Measurements from ENCODE around the gene DCAF16.

Gene DCAF16

DNA sequence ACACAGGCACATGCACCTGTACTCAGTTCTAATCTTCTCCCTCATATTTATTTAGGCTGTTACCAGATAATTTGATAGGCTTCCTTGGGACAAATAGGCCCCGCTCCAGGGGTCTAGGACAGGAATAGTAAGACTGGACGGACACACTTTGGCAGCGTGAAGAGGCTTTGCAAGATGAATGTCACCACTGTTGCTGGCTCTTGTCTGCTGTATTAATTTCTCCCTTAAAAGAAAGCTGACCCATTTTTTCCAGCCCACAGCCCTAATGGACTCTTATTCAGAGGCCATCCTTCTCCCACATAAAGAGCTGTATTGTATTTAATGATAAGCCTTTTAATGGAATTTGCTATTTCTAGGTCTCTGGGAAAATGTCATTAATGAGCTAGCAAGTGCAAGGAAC is 47.1 kb downstream of the DCAF16 start:
- TF ChIP-seq, protein P1, sequence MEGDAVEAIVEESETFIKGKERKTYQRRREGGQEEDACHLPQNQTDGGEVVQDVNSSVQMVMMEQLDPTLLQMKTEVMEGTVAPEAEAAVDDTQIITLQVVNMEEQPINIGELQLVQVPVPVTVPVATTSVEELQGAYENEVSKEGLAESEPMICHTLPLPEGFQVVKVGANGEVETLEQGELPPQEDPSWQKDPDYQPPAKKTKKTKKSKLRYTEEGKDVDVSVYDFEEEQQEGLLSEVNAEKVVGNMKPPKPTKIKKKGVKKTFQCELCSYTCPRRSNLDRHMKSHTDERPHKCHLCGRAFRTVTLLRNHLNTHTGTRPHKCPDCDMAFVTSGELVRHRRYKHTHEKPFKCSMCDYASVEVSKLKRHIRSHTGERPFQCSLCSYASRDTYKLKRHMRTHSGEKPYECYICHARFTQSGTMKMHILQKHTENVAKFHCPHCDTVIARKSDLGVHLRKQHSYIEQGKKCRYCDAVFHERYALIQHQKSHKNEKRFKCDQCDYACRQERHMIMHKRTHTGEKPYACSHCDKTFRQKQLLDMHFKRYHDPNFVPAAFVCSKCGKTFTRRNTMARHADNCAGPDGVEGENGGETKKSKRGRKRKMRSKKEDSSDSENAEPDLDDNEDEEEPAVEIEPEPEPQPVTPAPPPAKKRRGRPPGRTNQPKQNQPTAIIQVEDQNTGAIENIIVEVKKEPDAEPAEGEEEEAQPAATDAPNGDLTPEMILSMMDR (IDR thresholded peaks at IDR 0.05; ENCODE audit: low read depth, low read length, missing control alignments) = no peak
- H3K4me3 ChIP-seq (ENCODE audit: low read depth, low read length) = no peak overlapping the region
- no peak for DNase-seq (ENCODE audit: low read depth)

DNA sequence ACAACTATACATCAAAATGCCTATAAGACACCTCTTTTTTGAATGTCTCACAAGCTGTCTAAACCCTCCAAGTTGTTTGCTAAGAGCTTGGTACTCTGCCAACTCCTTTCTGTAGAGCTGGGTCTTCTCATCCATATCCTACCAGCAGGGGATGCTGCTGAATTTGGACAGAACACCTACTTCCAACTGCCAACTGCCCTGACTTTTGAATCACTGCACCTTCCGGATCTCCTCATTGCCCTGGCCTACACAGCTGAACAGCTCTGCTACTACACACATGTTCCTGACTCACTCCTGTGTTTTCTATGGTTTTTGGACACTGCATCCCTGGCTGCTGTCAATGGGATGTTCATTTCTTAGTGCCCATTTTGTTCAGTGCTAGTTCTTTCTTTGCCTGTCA is 47.8 kb downstream of the DCAF16 start:
- TF ChIP-seq, protein P1 (IDR thresholded peaks at IDR 0.05; ENCODE audit: low read depth, low read length, missing control alignments) = peak; percentile 47
- DNase-seq (ENCODE audit: low read depth) = no peak
- H3K4me3 ChIP-seq (ENCODE audit: low read depth, low read length) = no peak overlapping the region

DNA sequence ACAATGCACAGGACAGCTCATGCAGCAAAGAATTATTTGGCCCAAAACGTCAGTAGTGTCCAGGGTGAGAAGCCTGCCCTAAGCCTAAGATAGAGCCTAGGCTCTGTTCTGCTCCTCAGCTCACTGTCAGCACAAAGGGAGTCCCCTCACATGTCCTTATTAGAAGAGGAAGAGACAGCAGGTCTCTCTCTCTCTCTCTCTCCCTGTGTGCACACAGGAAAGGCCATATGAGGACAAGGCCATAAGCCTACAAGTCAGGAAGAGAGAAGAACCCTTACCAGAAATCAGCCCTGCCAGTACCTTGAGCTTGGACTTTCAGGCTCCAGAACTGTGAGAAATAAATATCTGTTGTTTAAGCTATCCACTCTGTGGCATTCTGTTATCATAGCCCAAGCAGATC is 49.5 kb downstream of the DCAF16 start:
- DNase-seq (ENCODE audit: low read depth) = no peak
- H3K4me3 ChIP-seq (ENCODE audit: low read depth, low read length) = no peak overlapping the region
- TF ChIP-seq, protein P1 (IDR thresholded peaks at IDR 0.05; ENCODE audit: low read depth, low read length, missing control alignments) = no peak

DNA sequence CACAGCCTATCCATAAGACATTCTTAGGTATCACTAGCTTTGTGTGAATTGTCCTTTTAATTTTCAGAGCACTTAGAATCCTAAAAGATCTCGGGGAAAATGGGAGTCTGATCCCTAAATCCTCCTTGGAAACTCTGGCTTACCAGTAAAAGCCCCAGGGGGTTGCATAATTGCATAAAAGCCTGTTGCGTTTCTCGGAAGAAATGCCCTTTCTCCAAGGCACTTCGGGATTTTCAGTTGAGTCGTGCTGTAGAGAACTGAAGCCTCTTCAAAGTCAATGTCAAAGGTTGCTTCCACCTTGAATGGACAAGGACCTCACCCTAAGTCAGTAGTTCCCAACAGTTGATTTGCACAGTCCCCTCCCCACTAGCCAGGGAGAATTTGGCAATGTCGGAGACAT is 49.9 kb downstream of the DCAF16 start:
- DNase-seq (ENCODE audit: low read depth) = no peak
- H3K4me3 ChIP-seq (ENCODE audit: low read depth, low read length) = no peak overlapping the region
- TF ChIP-seq, protein P1 (IDR thresholded peaks at IDR 0.05; ENCODE audit: low read depth, low read length, missing control alignments) = no peak

DNA sequence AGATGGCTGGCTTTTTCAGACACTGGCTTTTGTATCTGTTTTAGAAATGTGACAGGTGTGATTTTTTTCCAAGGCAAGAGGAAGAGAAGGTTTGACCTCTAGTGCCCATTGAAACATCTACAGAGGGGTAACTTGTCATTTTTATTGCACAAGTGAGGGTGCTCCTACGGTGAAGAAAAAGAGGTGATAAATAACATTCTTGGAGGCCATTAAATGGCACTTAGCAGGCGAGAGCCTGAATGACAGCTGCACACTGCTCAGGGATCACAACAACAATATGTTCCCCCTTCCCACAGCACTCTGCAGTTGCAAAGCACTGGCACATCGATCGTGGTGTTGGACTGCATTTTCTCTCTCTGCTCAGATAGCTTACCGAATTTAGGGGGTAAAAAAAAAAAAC is 52.1 kb downstream of the DCAF16 start:
- H3K4me3 ChIP-seq (ENCODE audit: low read depth, low read length) = no peak overlapping the region
- TF ChIP-seq, protein P1 (IDR thresholded peaks at IDR 0.05; ENCODE audit: low read depth, low read length, missing control alignments) = no peak
- no peak for DNase-seq (ENCODE audit: low read depth)

DNA sequence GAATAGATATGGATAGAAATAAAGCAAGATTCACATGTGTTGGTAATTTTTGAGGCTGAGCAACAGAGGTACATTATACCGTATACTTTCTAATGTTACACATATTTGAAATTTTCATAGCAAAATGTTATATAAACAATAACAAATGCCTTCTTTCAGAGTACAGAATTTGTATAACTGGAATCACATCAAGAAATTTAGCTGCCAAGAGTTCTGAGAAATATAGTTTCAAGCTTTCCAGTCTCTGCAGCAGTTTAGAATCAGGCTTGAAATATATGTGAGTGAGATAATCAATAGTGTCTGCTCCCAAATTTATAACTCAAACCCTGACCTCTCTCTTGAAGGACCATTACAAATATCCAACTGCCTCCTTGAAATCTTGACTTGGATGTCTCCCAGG is 52.9 kb downstream of the DCAF16 start:
- DNase-seq (ENCODE audit: low read depth) = no peak
- H3K4me3 ChIP-seq (ENCODE audit: low read depth, low read length) = no peak overlapping the region
- TF ChIP-seq, protein P1 (IDR thresholded peaks at IDR 0.05; ENCODE audit: low read depth, low read length, missing control alignments) = no peak

DNA sequence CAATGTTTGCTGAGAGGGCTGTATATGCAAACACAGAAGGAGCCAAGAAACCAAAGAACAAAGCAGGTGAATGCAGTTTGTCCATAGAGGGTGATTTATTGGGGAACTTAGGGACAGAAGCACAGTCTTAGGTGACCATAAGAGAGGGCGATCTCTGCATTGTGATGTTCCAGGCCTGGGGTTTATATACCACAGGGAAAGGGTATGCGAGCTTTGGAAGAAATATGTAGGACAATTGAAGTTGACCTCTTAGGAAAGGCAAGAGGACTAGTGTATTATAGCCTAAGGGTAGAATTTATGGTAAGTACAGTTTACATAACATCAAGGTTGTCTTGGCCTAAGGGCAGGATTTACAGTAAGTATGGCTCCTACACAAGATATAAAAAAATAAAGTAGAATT is 56.9 kb downstream of the DCAF16 start:
- DNase-seq (ENCODE audit: low read depth) = no peak
- no peak overlapping the region for H3K4me3 ChIP-seq (ENCODE audit: low read depth, low read length)

More for the DNA sequence above, 56.9 kb downstream of the DCAF16 start:
- TF ChIP-seq, protein P1 (IDR thresholded peaks at IDR 0.05; ENCODE audit: low read depth, low read length, missing control alignments) = no peak

Data from GM12864 (cell line).